Vagina (tissue), 2 donors: ENCODE data around the gene SGMS2. TPM values are rescaled to one million over a fixed set of nuclear protein-coding genes. Genes with fewer than 3 reads are reported as not detected.

Experiments used
- DNase-seq, 2 donors: peaks; one replicate each; pipeline ENCODE4 v3.0.0-alpha.2; 2017; ENCODE audit errors: extremely low spot score in 2 of 2
- H3K27ac ChIP-seq: fragments of 200-600 bp; sonication (generic); one replicate; pipeline ENCODE4 v1.5.1; 2019
- H3K27me3 ChIP-seq: fragments of 200-600 bp; sonication (generic); one replicate; pipeline ENCODE4 v1.5.1; 2019
- H3K36me3 ChIP-seq, 2 donors: fragments of 200-600 bp; sonication (generic); one replicate each; pipeline ENCODE4 v1.5.1; 2017 to 2019
- H3K4me1 ChIP-seq: fragments of 200-600 bp; sonication (generic); one replicate; pipeline ENCODE4 v1.5.1; 2019
- H3K4me3 ChIP-seq, 2 donors: fragments of 200-600 bp; sonication (generic); 1 replicate in 1 of 2; 2 replicates in 1 of 2; pipeline ENCODE4 v1.5.1; 2016 to 2019
- H3K9me3 ChIP-seq: fragments of 200-600 bp; sonication (generic); one replicate; pipeline ENCODE4 v1.5.1; 2019
- POLR2A ChIP-seq, 2 donors: fragments of 450-650 bp; IDR thresholded peaks; one replicate each; pipeline ENCODE4 v1.6.1; 2017; ENCODE audit warnings: antibody characterized with exemption in 2 of 2, mild to moderate bottlenecking in 2 of 2, moderate library complexity in 2 of 2
- POLR2AphosphoS5 ChIP-seq, 2 donors: sonication (generic); formaldehyde crosslinking; IDR thresholded peaks; one replicate each; pipeline ENCODE4 v1.9.0; 2017; ENCODE audit warnings: antibody characterized with exemption in 2 of 2, mild to moderate bottlenecking in 2 of 2, low read depth in 1 of 2; ENCODE audit not compliant: insufficient read depth in 1 of 2
- intact Hi-C: fragments of 100-400 bp; cut with DNase I; formaldehyde crosslinking; loops from one replicate; pipeline ENCODE4 v1.15.1; 2023
- total RNA-seq: library from RNA; depleted of rRNA; stranded (reverse); fragments of >200 nt; gene quantifications from one replicate; pipeline ENCODE4 v1.2.3, GENCODE V29; 2016
- TF ChIP-seq, protein P1 (sequence below), 3 experiments: fragments of 450-650 bp in 2 of 3; fragments of 200-600 bp in 1 of 3; sonication (generic) in 1 of 3; IDR thresholded peaks; one replicate each; pipeline ENCODE4 v1.5.1; 2017 to 2019; ENCODE audit warnings: antibody characterized with exemption in 3 of 3, mild to moderate bottlenecking in 2 of 3, moderate library complexity in 2 of 3

The SGMS2 gene
- total RNA-seq, 1 donor from 2014 or later = 66.5 TPM

DNA sequence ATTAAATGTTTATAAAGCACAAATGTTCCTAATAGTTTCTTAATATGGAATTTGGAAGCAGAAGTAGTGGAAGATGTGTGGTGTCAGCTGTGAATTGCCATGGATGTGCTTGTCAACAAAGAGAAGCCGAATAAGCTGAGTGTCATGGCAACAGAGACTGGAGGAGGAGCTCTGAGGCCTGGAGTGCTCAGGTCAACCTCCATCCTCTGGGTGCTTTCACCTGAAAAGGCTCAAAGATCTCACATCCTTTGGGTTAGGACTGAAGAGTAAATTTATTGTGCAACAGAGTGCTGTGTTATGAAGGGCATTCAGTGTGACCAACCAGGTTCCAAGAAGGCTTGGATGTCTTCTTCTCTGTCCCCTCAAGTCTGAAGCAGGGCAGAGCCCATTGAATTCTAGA lies 18.7 kb downstream of the SGMS2 start:
- no peaks in the 10 kb centered on the region for H3K36me3 ChIP-seq
- no peaks in the 10 kb centered on the region for H3K9me3 ChIP-seq
- no peak for DNase-seq
- peaks cover 12% of the 10 kb centered on the region for H3K4me1 ChIP-seq
- no peaks in the 10 kb centered on the region for H3K27me3 ChIP-seq
- H3K27ac ChIP-seq = peak overlapping the region; percentile 4
- intact Hi-C loops = no loop called here
- no peak for TF ChIP-seq POLR2A (IDR thresholded peaks at IDR 0.05)
- TF ChIP-seq, protein P1, sequence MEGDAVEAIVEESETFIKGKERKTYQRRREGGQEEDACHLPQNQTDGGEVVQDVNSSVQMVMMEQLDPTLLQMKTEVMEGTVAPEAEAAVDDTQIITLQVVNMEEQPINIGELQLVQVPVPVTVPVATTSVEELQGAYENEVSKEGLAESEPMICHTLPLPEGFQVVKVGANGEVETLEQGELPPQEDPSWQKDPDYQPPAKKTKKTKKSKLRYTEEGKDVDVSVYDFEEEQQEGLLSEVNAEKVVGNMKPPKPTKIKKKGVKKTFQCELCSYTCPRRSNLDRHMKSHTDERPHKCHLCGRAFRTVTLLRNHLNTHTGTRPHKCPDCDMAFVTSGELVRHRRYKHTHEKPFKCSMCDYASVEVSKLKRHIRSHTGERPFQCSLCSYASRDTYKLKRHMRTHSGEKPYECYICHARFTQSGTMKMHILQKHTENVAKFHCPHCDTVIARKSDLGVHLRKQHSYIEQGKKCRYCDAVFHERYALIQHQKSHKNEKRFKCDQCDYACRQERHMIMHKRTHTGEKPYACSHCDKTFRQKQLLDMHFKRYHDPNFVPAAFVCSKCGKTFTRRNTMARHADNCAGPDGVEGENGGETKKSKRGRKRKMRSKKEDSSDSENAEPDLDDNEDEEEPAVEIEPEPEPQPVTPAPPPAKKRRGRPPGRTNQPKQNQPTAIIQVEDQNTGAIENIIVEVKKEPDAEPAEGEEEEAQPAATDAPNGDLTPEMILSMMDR (IDR thresholded peaks at IDR 0.05) = no peak
- no peak for TF ChIP-seq POLR2AphosphoS5 (IDR thresholded peaks at IDR 0.05; ENCODE audit: insufficient read depth in 1 of 2, low read depth in 1 of 2)
- no peak overlapping the region for H3K4me3 ChIP-seq

DNA sequence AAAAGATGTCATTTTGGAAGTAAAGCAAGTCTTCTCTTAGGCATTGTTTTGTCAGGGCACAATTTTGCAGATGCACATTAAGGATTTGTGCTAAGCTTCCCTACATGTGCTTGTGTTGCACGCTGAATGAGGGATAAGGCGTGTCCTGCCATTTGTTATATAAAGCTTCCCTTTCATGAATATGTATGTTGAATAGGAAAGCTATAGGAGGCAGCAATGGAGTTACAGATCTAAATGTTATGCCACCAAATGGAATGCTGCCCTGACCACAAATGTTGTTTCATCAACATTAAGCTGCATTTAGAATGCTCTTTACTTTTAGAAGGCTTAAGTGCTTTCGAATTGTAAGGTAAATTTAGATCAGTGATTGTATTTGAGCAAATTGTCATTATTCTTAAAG lies 20.9 kb downstream of the SGMS2 start:
- Histone ChIP-seq H3K27ac (no peak overlapping the region), H3K27me3 (no peaks in the 10 kb centered on the region), H3K36me3 (no peaks in the 10 kb centered on the region), H3K4me1 (no peaks in the 10 kb centered on the region), H3K9me3 (no peaks in the 10 kb centered on the region), H3K4me3 (no peak overlapping the region)
- no peak for DNase-seq
- TF ChIP-seq, protein P1 (IDR thresholded peaks at IDR 0.05) = no peak
- TF ChIP-seq POLR2A (IDR thresholded peaks at IDR 0.05) (no peak), POLR2AphosphoS5 (IDR thresholded peaks at IDR 0.05; ENCODE audit: insufficient read depth in 1 of 2, low read depth in 1 of 2) (no peak)
- intact Hi-C loops = no loop called here

DNA sequence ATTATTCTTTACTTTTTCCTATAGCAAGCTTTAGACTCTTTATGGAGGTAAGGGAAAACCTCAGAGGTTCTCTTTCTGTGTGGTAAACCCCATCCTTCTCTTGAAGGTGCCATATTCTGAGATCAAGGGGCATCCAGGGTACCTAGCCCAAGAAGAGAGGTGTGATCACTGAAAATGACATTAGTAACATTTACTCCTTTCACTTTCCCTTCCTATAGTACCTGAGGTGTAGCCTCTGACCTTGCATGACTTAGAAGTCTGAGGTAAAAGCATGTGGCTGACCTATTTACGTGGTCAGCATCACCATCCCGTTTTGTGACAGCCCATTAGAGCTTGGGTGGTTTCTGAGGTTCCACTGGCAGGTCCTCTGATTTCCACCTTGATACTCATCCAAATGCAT lies 25.7 kb downstream of the SGMS2 start:
- H3K36me3 ChIP-seq = no peaks in the 10 kb centered on the region
- intact Hi-C loops = no loop called here
- TF ChIP-seq POLR2A (IDR thresholded peaks at IDR 0.05) (no peak), POLR2AphosphoS5 (IDR thresholded peaks at IDR 0.05; ENCODE audit: insufficient read depth in 1 of 2, low read depth in 1 of 2) (no peak)
- TF ChIP-seq, protein P1 (IDR thresholded peaks at IDR 0.05) = no peak
- no peak for DNase-seq
- H3K4me3 ChIP-seq = no peak overlapping the region
- no peak overlapping the region for H3K27ac ChIP-seq
- peaks cover 18% of the 10 kb centered on the region for H3K4me1 ChIP-seq
- H3K9me3 ChIP-seq = no peaks in the 10 kb centered on the region
- no peaks in the 10 kb centered on the region for H3K27me3 ChIP-seq

DNA sequence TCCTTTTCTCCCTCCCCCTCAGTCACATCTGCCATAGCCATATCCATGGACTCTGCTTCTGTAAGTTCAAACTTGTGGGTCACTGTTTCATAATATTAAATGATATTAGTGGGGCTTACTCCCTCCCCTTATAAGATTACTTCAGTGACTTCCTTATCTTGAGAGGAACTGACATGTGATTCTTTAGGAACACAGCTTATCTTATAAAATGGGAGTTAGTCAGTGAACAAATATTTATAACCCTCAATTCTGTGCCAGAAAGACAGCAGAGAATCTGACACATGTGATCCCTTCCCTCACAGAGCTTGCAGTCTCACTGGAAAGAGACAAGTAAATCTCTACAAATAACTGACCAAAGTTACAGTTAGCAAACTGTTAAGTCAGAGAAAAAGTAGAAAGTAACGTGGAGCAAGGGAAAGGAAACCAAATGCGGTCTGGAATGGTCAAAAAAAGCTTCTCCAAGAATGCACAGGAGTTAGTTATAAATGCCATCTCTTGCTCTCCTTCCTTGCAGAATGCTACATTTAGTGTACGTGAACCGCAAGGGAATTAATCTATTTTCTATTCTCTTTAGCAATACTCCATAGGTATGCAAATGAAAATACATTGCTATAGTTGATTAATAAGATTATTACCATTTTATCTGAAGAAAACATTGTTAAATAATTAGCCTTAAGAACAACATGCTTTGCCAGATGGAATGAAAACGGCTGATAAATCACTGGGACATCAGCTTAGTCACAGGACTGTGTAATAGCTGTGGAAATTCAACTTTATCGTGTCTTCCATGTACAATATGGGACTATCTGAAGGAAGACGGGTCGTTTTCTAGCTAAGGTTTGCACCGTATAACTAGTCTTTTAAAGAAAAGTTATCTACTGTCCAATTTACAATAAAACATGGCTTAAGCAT lies 29.0 kb downstream of the SGMS2 start:
- TF ChIP-seq POLR2AphosphoS5 (IDR thresholded peaks at IDR 0.05; ENCODE audit: insufficient read depth in 1 of 2, low read depth in 1 of 2) (no peak), POLR2A (IDR thresholded peaks at IDR 0.05) (no peak)
- TF ChIP-seq, protein P1 (IDR thresholded peaks at IDR 0.05) = no peak
- Histone ChIP-seq H3K27me3 (no peaks in the 10 kb centered on the region), H3K27ac (peak overlapping the region; percentile 31), H3K4me1 (peaks cover 32% of the 10 kb centered on the region), H3K4me3 (peak overlapping the region in 1 of 2 donors; percentile 6), H3K9me3 (no peaks in the 10 kb centered on the region), H3K36me3 (peaks cover 0 to under 1% of the 10 kb centered on the region in 2 donors)
- intact Hi-C loops = no loop called here
- DNase-seq = no peak
